ENCODE measurements around the gene SLC9A9.

Gene SLC9A9

DNA sequence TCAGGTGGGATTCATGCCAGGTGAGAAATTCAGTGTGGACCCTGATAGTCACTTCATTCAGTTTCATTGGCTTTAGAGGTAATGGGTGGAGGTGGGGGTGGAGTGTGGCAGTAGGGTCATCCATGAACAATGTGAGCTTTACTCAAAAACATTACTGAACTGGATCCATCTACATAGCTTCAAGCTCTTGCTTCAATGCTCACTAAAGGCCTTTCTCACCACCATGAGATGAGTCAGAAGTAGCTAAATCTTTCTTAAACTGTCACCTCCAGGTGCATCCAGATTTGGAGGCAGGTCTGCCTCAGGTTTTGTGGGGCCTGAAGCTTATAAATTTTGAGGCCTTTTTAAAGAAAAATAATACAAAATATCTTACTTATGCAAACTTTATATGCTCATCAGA lies 365.1 kb downstream of the SLC9A9 start:
- H3K18ac ChIP-seq (ENCODE audit: low read length): no peak overlapping the region
- no peak overlapping the region for H3K27ac ChIP-seq (ENCODE audit: low read depth, low read length)
- H2AK5ac ChIP-seq (ENCODE audit: low read length): no peak overlapping the region
- no peaks in the 10 kb centered on the region for H3K4me1 ChIP-seq (ENCODE audit: control insufficient read depth in 1 of 2, insufficient read depth in 2 of 2, low read length in 2 of 2)
- no peak overlapping the region for H4K91ac ChIP-seq (ENCODE audit: low read depth, low read length)
- no peak overlapping the region for H3K4ac ChIP-seq (ENCODE audit: low read depth, low read length)
- no peak overlapping the region for H4K8ac ChIP-seq (ENCODE audit: low read depth, low read length)
- H4K12ac ChIP-seq (ENCODE audit: low read depth, low read length): no peak overlapping the region
- H3K79me1 ChIP-seq (ENCODE audit: low read length): no peaks in the 10 kb centered on the region
- H2AFZ ChIP-seq (ENCODE audit: insufficient read depth, low read length, poor library complexity): no peak overlapping the region
- no peak for DNase-seq
- no peak overlapping the region for H3K4me2 ChIP-seq (ENCODE audit: low read length)
- H3K23ac ChIP-seq (ENCODE audit: low read length): no peak overlapping the region
- no peak overlapping the region for H2BK12ac ChIP-seq (ENCODE audit: low read length)
- H3K27me3 ChIP-seq (ENCODE audit: insufficient read depth, low read length): no peaks in the 10 kb centered on the region
- H2BK5ac ChIP-seq (ENCODE audit: low read depth, low read length, poor library complexity): no peak overlapping the region
- no peak overlapping the region for H3K14ac ChIP-seq (ENCODE audit: low read length)
- H2BK120ac ChIP-seq (ENCODE audit: insufficient read depth, low read length, poor library complexity): no peak overlapping the region
- no peaks in the 10 kb centered on the region for H3K9me3 ChIP-seq (ENCODE audit: insufficient read depth, low read depth, low read length)
- H3K79me2 ChIP-seq (ENCODE audit: control insufficient read depth, insufficient read depth, low read length, poor library complexity): no peaks in the 10 kb centered on the region
- no peak overlapping the region for H3K9ac ChIP-seq (ENCODE audit: low read length)
- H3K4me3 ChIP-seq (ENCODE audit: low read depth, low read length): no peak overlapping the region
- no peaks in the 10 kb centered on the region for H3K36me3 ChIP-seq (ENCODE audit: control insufficient read depth in 1 of 2, insufficient read depth in 2 of 2, low read length in 2 of 2)

DNA sequence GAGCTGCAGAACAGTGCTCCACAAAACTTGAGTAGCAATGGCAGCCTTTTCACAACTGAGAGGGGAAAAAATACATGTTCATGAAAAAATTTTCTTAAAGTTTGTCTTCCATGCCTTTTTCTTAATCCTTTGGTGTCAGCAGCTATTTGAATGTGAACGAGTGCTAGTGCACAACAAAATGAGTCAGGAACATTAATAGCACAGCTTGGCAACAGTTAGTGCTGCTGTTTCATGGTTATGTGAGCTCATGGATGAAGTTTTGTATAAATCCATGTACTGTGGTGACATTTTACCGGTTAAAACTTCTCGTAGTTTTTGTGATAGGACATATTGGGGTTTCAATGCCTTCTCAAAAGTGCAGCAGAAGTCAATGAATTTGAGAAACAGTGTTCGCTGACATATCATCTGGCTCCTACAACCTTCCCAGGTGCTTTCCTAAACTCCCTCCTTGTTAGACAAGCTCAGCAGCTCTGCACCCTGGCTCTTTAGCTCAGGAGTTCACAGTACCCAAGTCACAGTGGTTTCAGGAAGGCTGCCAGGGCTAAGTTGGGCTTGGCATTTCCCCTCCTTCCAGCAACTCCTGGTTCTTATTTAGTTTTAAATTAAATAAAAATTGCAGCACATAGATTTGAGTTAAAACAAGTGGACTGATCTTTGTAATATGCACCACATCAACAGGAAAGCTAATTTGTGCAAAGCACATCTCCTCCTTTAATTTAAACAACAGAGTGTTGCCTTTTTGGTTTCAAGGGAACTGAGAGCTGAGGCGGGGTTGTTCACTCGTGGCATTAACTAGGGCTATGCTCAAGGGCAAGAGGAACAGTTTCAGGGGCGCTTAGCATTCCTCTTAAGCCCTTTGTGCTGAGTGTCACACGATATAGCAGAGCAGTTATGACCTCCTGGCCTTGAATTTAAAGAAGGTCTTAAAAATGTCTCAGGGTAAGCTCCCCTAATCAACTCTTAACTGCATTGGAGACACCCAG lies 365.9 kb downstream of the SLC9A9 start:
- H4K91ac ChIP-seq (ENCODE audit: low read depth, low read length): no peak overlapping the region
- no peaks in the 10 kb centered on the region for H3K4me1 ChIP-seq (ENCODE audit: control insufficient read depth in 1 of 2, insufficient read depth in 2 of 2, low read length in 2 of 2)
- H3K23ac ChIP-seq (ENCODE audit: low read length): no peak overlapping the region
- no peaks in the 10 kb centered on the region for H3K79me2 ChIP-seq (ENCODE audit: control insufficient read depth, insufficient read depth, low read length, poor library complexity)
- H4K8ac ChIP-seq (ENCODE audit: low read depth, low read length): no peak overlapping the region
- no peak overlapping the region for H3K9ac ChIP-seq (ENCODE audit: low read length)
- no peak overlapping the region for H3K27ac ChIP-seq (ENCODE audit: low read depth, low read length)
- H2AK5ac ChIP-seq (ENCODE audit: low read length): no peak overlapping the region
- no peak overlapping the region for H3K14ac ChIP-seq (ENCODE audit: low read length)
- no peaks in the 10 kb centered on the region for H3K36me3 ChIP-seq (ENCODE audit: control insufficient read depth in 1 of 2, insufficient read depth in 2 of 2, low read length in 2 of 2)
- WGBS (ENCODE audit: extremely low coverage, insufficient coverage, insufficient read length): no CpG with 5 or more reads among the region's 8 CpGs
- H3K27me3 ChIP-seq (ENCODE audit: insufficient read depth, low read length): no peaks in the 10 kb centered on the region
- DNase-seq: no peak
- H3K4ac ChIP-seq (ENCODE audit: low read depth, low read length): no peak overlapping the region
- no peak overlapping the region for H2BK120ac ChIP-seq (ENCODE audit: insufficient read depth, low read length, poor library complexity)
- no peak overlapping the region for H2BK12ac ChIP-seq (ENCODE audit: low read length)
- H3K4me3 ChIP-seq (ENCODE audit: low read depth, low read length): no peak overlapping the region
- H3K4me2 ChIP-seq (ENCODE audit: low read length): no peak overlapping the region
- H2BK5ac ChIP-seq (ENCODE audit: low read depth, low read length, poor library complexity): no peak overlapping the region
- H3K79me1 ChIP-seq (ENCODE audit: low read length): no peaks in the 10 kb centered on the region
- H3K9me3 ChIP-seq (ENCODE audit: insufficient read depth, low read depth, low read length): no peaks in the 10 kb centered on the region
- H4K12ac ChIP-seq (ENCODE audit: low read depth, low read length): no peak overlapping the region
- no peak overlapping the region for H2AFZ ChIP-seq (ENCODE audit: insufficient read depth, low read length, poor library complexity)
- no peak overlapping the region for H3K18ac ChIP-seq (ENCODE audit: low read length)

DNA sequence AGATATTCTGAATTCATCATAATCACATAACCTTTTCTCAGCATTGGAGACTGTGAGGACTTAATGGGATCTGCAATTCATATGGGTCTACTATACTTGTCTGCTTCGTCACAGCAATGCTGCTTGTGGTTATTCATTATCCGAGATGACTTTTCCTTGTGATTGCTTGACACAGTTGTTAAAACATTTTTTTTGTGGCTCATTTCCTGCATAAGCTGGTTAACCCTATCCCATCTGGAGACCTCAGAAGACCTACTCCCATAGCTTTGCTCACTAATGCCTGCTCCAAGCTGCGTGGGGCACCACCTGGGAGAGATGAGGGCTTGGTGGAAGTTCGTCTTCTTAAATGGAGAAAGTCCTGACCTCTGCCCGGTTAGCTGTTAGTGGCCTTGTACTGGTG lies 367.9 kb downstream of the SLC9A9 start:
- Histone ChIP-seq H2AFZ (ENCODE audit: insufficient read depth, low read length, poor library complexity) (no peak overlapping the region), H3K79me1 (ENCODE audit: low read length) (no peaks in the 10 kb centered on the region), H3K14ac (ENCODE audit: low read length) (no peak overlapping the region), H3K9ac (ENCODE audit: low read length) (no peak overlapping the region), H3K4ac (ENCODE audit: low read depth, low read length) (no peak overlapping the region), H3K4me2 (ENCODE audit: low read length) (no peak overlapping the region), H2BK5ac (ENCODE audit: low read depth, low read length, poor library complexity) (no peak overlapping the region), H3K4me1 (ENCODE audit: control insufficient read depth in 1 of 2, insufficient read depth in 2 of 2, low read length in 2 of 2) (no peaks in the 10 kb centered on the region), H3K4me3 (ENCODE audit: low read depth, low read length) (no peak overlapping the region), H2BK120ac (ENCODE audit: insufficient read depth, low read length, poor library complexity) (no peak overlapping the region), H3K27ac (ENCODE audit: low read depth, low read length) (no peak overlapping the region), H3K18ac (ENCODE audit: low read length) (no peak overlapping the region), H3K79me2 (ENCODE audit: control insufficient read depth, insufficient read depth, low read length, poor library complexity) (no peaks in the 10 kb centered on the region), H3K23ac (ENCODE audit: low read length) (no peak overlapping the region), H4K91ac (ENCODE audit: low read depth, low read length) (no peak overlapping the region), H2AK5ac (ENCODE audit: low read length) (no peak overlapping the region), H3K9me3 (ENCODE audit: insufficient read depth, low read depth, low read length) (no peaks in the 10 kb centered on the region), H4K12ac (ENCODE audit: low read depth, low read length) (no peak overlapping the region), H4K8ac (ENCODE audit: low read depth, low read length) (no peak overlapping the region), H2BK12ac (ENCODE audit: low read length) (no peak overlapping the region), H3K27me3 (ENCODE audit: insufficient read depth, low read length) (no peaks in the 10 kb centered on the region), H3K36me3 (ENCODE audit: control insufficient read depth in 1 of 2, insufficient read depth in 2 of 2, low read length in 2 of 2) (no peaks in the 10 kb centered on the region)
- no CpG with 5 or more reads among the region's 5 CpGs for WGBS (ENCODE audit: extremely low coverage, insufficient coverage, insufficient read length)
- DNase-seq: no peak

DNA sequence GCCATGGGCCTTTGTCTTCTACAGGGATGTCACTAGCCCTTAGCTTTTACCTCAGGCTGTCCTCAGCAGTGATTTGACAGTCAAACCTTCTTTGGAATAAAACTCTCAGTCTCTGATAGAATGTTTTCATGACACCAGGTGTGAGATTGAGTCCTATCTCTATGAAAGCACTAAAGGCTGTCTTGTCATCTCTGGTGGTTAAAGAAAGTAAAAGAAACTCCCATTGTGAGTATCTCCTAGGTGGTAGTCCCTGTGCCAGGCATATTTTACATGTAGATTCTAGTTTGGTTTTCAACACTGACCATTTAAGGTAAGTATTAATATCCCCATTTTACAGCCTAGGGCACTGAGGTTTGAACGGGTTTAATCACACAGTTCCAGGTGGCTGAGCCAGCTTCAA lies 368.5 kb downstream of the SLC9A9 start:
- Histone ChIP-seq H4K91ac (ENCODE audit: low read depth, low read length) (no peak overlapping the region), H2AK5ac (ENCODE audit: low read length) (no peak overlapping the region), H4K12ac (ENCODE audit: low read depth, low read length) (no peak overlapping the region), H3K79me2 (ENCODE audit: control insufficient read depth, insufficient read depth, low read length, poor library complexity) (no peaks in the 10 kb centered on the region), H3K9ac (ENCODE audit: low read length) (no peak overlapping the region), H2BK12ac (ENCODE audit: low read length) (no peak overlapping the region), H2BK120ac (ENCODE audit: insufficient read depth, low read length, poor library complexity) (no peak overlapping the region), H3K79me1 (ENCODE audit: low read length) (no peaks in the 10 kb centered on the region), H3K9me3 (ENCODE audit: insufficient read depth, low read depth, low read length) (no peaks in the 10 kb centered on the region), H3K27ac (ENCODE audit: low read depth, low read length) (no peak overlapping the region), H3K36me3 (ENCODE audit: control insufficient read depth in 1 of 2, insufficient read depth in 2 of 2, low read length in 2 of 2) (no peaks in the 10 kb centered on the region), H3K4me1 (ENCODE audit: control insufficient read depth in 1 of 2, insufficient read depth in 2 of 2, low read length in 2 of 2) (no peaks in the 10 kb centered on the region), H3K23ac (ENCODE audit: low read length) (no peak overlapping the region), H3K27me3 (ENCODE audit: insufficient read depth, low read length) (no peaks in the 10 kb centered on the region), H3K4me2 (ENCODE audit: low read length) (no peak overlapping the region), H3K14ac (ENCODE audit: low read length) (no peak overlapping the region), H3K4me3 (ENCODE audit: low read depth, low read length) (no peak overlapping the region), H2AFZ (ENCODE audit: insufficient read depth, low read length, poor library complexity) (no peak overlapping the region), H2BK5ac (ENCODE audit: low read depth, low read length, poor library complexity) (no peak overlapping the region), H3K18ac (ENCODE audit: low read length) (no peak overlapping the region), H3K4ac (ENCODE audit: low read depth, low read length) (no peak overlapping the region), H4K8ac (ENCODE audit: low read depth, low read length) (no peak overlapping the region)
- WGBS (ENCODE audit: extremely low coverage, insufficient coverage, insufficient read length): no CpG with 5 or more reads among the region's 1 CpG
- DNase-seq: no peak
